H4 (cell line): ENCODE results near the gene SCMH1. TPM values are rescaled to one million over a fixed set of nuclear protein-coding genes. Genes with fewer than 3 reads are reported as not detected.
"Not testable (repeated sequence)": the region's sequence is repeated elsewhere in the genome, so short reads cannot be mapped to it uniquely, and the experiment has no call there.

Experiments used
- DNase-seq: peaks from one replicate; pipeline ENCODE4 v3.0.0-alpha.2; 2015; ENCODE audit warnings: low spot score
- total RNA-seq: library from RNA; depleted of rRNA; stranded (reverse); fragments of >200 nt; shearing (Covaris generic); gene quantifications from 2 replicates; pipeline ENCODE4 v1.2.3, GENCODE V29; 2014

Gene SCMH1
- total RNA-seq, 1 experiment from 2014 or later, result 20.9 TPM

GRCh38 chr1:41249319-41249718, 7.2 kb upstream of the SCMH1 start:
- DNase-seq, result no peak

- DNase-seq, result no peak
These were observed 4.5 kb upstream of the SCMH1 start for GRCh38 chr1:41246568-41246967.

GRCh38 chr1:41245659-41246058, 3.6 kb upstream of the SCMH1 start:
- DNase-seq, result peak; percentile 33

- DNase-seq, result no peak
These were observed 926 bp upstream of the SCMH1 start for GRCh38 chr1:41243079-41243385.

- no peak for DNase-seq
These were observed 404 bp upstream of the SCMH1 start for GRCh38 chr1:41242342-41243078.

GRCh38 chr1:41241354-41241748, 755 bp downstream of the SCMH1 start:
- peak; percentile 61 for DNase-seq

GRCh38 chr1:41240781-41241353, 1.2 kb downstream of the SCMH1 start:
- no peak for DNase-seq

- DNase-seq, result peak; percentile 54
These were observed 2.0 kb downstream of the SCMH1 start for GRCh38 chr1:41239988-41240610.

- no peak for DNase-seq
These were observed 3.7 kb downstream of the SCMH1 start for GRCh38 chr1:41238311-41238988.

- no peak for DNase-seq
These were observed 5.3 kb downstream of the SCMH1 start for GRCh38 chr1:41236781-41237180.

GRCh38 chr1:41235893-41236292, 6.2 kb downstream of the SCMH1 start:
- no peak for DNase-seq

GRCh38 chr1:41233708-41234107, 8.4 kb downstream of the SCMH1 start:
- no peak for DNase-seq

- no peak for DNase-seq
These were observed 9.8 kb downstream of the SCMH1 start for GRCh38 chr1:41232305-41232704.

GRCh38 chr1:41230656-41231055, 11.4 kb downstream of the SCMH1 start:
- DNase-seq, result no peak

GRCh38 chr1:41229219-41229618, 12.9 kb downstream of the SCMH1 start:
- not testable (repeated sequence) for DNase-seq

GRCh38 chr1:41226815-41227434, 15.2 kb downstream of the SCMH1 start:
- no peak for DNase-seq

GRCh38 chr1:41225495-41225894, 16.6 kb downstream of the SCMH1 start:
- DNase-seq, result no peak

GRCh38 chr1:41222496-41222895, 19.6 kb downstream of the SCMH1 start:
- no peak for DNase-seq

- DNase-seq, result no peak
These were observed 20.1 kb downstream of the SCMH1 start for GRCh38 chr1:41221995-41222394.

GRCh38 chr1:41218152-41218551, 24.0 kb downstream of the SCMH1 start:
- DNase-seq, result no peak

- no peak for DNase-seq
These were observed 24.7 kb downstream of the SCMH1 start for GRCh38 chr1:41217441-41217840.

GRCh38 chr1:41215623-41216022, 26.5 kb downstream of the SCMH1 start:
- DNase-seq, result no peak
